Measurements from ENCODE around the gene ZNF560.

ZNF560 gene

GRCh38 chr19:9435279-9436268 lies 62.8 kb downstream of the ZNF560 start, which contains the start of gene ZNF266:
Gene ZNF266, minus strand, starts transcription at chr19:9435573. Its CDS starts 15,484 bp downstream, at chr19:9420089.
- peak; percentile 89 for ATAC-seq
- DNase-seq: peak; percentile 93

GRCh38 chr19:9431475-9431874 lies 66.9 kb downstream of the ZNF560 start:
- DNase-seq (peak; percentile 38), ATAC-seq (no peak)

- ATAC-seq (no peak), DNase-seq (no peak)
Observed at GRCh38 chr19:9430444-9430843, 68.0 kb downstream of the ZNF560 start.

GRCh38 chr19:9427941-9428340 lies 70.5 kb downstream of the ZNF560 start:
- no peak for ATAC-seq
- DNase-seq: no peak

All from stimulated activated naive CD8-positive, alpha-beta T cell treated with anti-CD3 and anti-CD28 coated beads, Interleukin-15, Interleukin-2, amounts not matched to agents 100 U/mL and 50 U/mL, for 24 hours (primary cell).